NB4 (cell line): ENCODE results near the gene TMPRSS13.
A peak's percentile ranks its signal among the peaks of the same experiment; 100 is the strongest.

Experiments used
- POLR2A ChIP-seq: IDR thresholded peaks from 2 replicates; pipeline ENCODE4 v1.6.1; 2011; ENCODE audit warnings: mild to moderate bottlenecking; ENCODE audit not compliant: insufficient read length; ENCODE audit errors: extremely low read depth
- TF ChIP-seq, protein P1 (sequence below): IDR thresholded peaks from one replicate; pipeline ENCODE4 v1.5.1; 2012; ENCODE audit warnings: low read depth, low read length

DNA sequence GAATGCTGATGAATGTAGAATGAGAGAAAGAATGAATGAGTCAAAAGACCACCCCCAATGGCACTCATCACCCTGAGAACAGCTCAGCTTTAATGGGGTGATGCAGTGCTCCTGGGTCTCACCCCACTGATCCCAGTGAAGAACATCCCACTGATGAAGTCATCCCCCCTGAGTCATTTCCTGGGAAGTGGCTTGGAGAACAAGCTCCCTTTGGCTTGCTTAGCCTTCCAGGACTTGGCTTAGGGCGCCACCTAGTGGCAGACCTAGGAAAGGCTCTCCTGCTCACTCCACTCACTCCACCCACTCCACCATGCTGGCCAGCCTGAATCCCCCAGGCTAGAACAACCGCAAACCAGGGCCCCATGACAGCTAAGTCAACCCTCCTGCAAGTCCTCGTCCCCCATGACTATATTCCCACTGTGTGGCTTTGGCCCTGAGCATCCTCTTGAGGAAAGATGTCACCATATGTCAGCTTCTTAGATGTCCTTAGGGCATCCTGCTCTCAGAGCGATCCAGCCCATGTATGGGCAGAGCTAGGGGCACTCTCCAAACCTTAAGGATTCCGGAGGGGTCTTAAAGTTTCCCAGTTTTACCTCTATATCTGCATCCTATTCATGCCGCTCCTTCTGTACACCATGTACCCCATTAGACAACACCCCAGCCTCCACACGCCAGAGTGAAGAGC is 17.8 kb upstream of the TMPRSS13 start:
- TF ChIP-seq, protein P1, sequence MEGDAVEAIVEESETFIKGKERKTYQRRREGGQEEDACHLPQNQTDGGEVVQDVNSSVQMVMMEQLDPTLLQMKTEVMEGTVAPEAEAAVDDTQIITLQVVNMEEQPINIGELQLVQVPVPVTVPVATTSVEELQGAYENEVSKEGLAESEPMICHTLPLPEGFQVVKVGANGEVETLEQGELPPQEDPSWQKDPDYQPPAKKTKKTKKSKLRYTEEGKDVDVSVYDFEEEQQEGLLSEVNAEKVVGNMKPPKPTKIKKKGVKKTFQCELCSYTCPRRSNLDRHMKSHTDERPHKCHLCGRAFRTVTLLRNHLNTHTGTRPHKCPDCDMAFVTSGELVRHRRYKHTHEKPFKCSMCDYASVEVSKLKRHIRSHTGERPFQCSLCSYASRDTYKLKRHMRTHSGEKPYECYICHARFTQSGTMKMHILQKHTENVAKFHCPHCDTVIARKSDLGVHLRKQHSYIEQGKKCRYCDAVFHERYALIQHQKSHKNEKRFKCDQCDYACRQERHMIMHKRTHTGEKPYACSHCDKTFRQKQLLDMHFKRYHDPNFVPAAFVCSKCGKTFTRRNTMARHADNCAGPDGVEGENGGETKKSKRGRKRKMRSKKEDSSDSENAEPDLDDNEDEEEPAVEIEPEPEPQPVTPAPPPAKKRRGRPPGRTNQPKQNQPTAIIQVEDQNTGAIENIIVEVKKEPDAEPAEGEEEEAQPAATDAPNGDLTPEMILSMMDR, result peak; percentile 98
- no peak for TF ChIP-seq POLR2A
